ENCODE data around the gene GNLY. TPM values are rescaled to one million over a fixed set of nuclear protein-coding genes. Genes with fewer than 3 reads are reported as not detected.

The GNLY gene
- total and polyA plus RNA-seq, 2 donors (not counting 3 experiments of a cell fraction or from before 2014, with no cell fraction given) = not detected

DNA sequence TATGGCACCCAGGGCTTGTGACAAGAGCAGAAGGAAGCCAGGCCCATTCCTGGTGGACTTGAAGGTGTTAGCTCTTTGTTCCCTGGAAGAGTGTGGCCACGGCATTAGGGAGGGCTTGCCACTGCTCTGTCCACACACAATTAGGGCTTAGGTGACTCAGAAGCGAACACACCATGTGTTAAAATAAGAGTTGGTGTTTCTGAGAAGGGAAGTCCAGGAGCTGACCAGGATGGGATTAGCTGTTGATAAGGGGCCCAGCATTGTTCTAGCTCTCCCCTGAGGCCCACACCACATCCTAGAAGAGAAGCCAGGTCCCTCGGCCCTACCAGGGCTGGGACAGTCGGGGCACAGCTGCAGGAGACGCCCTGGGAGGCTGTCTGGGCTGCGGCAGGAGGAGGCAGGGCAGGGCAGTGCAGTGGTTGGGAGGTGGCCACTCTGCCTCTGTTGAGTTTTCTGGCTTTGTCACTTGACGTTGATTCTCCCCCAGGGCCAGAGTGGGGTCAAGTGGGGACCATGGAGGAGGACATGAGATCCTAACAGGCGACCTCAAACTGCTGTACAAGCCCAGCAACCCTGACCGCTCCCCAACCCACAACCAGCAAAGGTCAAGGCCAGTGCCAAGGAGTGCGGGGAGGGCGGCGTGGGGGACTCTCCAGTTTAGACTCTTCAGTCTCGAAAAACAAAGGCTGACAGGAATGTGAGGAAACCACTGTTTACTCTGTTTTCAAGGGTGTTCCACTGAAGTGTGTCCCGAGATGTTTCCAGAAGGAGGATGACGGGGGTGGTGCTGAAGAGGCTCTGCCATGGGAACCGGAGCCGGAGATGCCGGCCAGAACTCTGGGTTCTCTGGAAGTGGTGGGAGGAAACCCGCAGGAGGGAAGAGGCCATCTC lies 16.8 kb downstream of the GNLY start:
- CTCF ChIA-PET = interaction anchor here (0.7 to 8.8 kb wide), 8 partner anchors 12 to 319 kb away, joined by 3 to 103 read pairs (median 6); no protein-coding TSS in a partner anchor
- dilution Hi-C loops (cut with MboI; ENCODE audit: extremely low pct_ligation_motif_present, low sequenced_read_pairs) = loop anchor here (25.0 kb wide), 1 partner anchor 101 kb away; no protein-coding TSS in a partner anchor

DNA sequence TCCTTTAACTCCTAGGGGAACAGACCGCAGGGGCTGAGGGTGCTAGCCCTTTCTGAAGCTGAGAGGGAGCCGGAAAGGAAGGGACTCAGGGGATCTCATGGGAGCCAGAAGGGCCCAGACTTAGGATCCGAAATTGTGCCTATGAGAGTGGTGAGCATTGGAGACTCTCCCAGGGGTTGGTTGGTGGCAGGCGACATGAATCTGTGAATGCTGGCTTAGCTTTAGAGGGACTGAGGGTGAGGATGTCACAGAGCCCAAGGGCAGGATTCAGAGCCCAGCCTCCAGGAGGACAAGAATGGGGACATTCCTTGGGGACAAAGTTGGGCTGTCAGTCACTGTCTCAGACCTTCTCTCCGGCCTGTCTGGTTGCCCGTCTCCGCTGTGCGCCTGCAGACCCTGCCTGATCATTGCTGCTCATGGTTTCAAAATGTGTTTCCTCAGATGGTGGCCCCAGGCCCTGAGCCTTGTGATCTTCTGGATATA lies 17.5 kb downstream of the GNLY start:
- dilution Hi-C loops (cut with MboI; ENCODE audit: extremely low pct_ligation_motif_present, low sequenced_read_pairs) = loop anchor here (25.0 kb wide), 1 partner anchor 101 kb away; no protein-coding TSS in a partner anchor
- no peak overlapping the region for H2AFZ ChIP-seq (ENCODE audit: low read depth, low read length)
- no peaks in the 10 kb centered on the region for H4K20me1 ChIP-seq (replicated peaks; ENCODE audit: control insufficient read depth, extremely low read depth, insufficient read depth, low read length)
- H3K79me2 ChIP-seq (ENCODE audit: control insufficient read depth, insufficient read depth, low read length) = no peaks in the 10 kb centered on the region
- CTCF ChIA-PET = interaction anchor here (1.6 to 1.9 kb wide), 2 partner anchors 33 to 63 kb away, joined by 7 read pairs; no protein-coding TSS in a partner anchor
- DNase-seq (ENCODE audit: low read depth, low spot score) (no peak), FAIRE-seq (no peak)
- BruUV-seq (replicated peaks) = no TSS peak
- H3K27me3 ChIP-seq (ENCODE audit: control insufficient read depth in 2 of 2, insufficient read depth in 2 of 2, low read length in 2 of 2) = peaks cover 0 to 2% of the 10 kb centered on the region in 2 experiments
- POLR2A ChIA-PET = no interaction called here
- H3K4me3 ChIP-seq (replicated peaks in 1 of 3; ENCODE audit: insufficient read depth in 1 of 3, low read depth in 1 of 3, low read length in 3 of 3) = no peak overlapping the region
- no peaks in the 10 kb centered on the region for H3K36me3 ChIP-seq (ENCODE audit: control insufficient read depth in 2 of 2, extremely low read depth in 1 of 2, insufficient read depth in 2 of 2, low read length in 2 of 2)
- TF ChIP-seq FOS (IDR thresholded peaks at IDR 0.05; ENCODE audit: borderline replicate concordance, insufficient read depth, low read length) (no peak), GATA2 (IDR thresholded peaks at IDR 0.05; ENCODE audit: insufficient read depth, insufficient read length, low read depth, low read length) (no peak), MYC (IDR thresholded peaks at IDR 0.05; ENCODE audit: low read depth, low read length) (no peak), EZH2 (IDR thresholded peaks at IDR 0.05; ENCODE audit: borderline replicate concordance, low read depth, low read length, severe bottlenecking) (no peak), POLR2AphosphoS5 (IDR thresholded peaks at IDR 0.05; ENCODE audit: insufficient read depth, low read depth, low read length) (no peak), JUN (IDR thresholded peaks at IDR 0.05; ENCODE audit: borderline replicate concordance, insufficient read depth, insufficient read length, low read depth) (no peak), POLR2A (IDR thresholded peaks at IDR 0.05; ENCODE audit: low read depth, low read length) (no peak)
- TF ChIP-seq, protein P1, sequence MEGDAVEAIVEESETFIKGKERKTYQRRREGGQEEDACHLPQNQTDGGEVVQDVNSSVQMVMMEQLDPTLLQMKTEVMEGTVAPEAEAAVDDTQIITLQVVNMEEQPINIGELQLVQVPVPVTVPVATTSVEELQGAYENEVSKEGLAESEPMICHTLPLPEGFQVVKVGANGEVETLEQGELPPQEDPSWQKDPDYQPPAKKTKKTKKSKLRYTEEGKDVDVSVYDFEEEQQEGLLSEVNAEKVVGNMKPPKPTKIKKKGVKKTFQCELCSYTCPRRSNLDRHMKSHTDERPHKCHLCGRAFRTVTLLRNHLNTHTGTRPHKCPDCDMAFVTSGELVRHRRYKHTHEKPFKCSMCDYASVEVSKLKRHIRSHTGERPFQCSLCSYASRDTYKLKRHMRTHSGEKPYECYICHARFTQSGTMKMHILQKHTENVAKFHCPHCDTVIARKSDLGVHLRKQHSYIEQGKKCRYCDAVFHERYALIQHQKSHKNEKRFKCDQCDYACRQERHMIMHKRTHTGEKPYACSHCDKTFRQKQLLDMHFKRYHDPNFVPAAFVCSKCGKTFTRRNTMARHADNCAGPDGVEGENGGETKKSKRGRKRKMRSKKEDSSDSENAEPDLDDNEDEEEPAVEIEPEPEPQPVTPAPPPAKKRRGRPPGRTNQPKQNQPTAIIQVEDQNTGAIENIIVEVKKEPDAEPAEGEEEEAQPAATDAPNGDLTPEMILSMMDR (IDR thresholded peaks at IDR 0.05; ENCODE audit: extremely low read depth in 1 of 2, insufficient read depth in 1 of 2, low read depth in 1 of 2, low read length in 2 of 2) = no peak
- TF ChIP-seq, protein P2, sequence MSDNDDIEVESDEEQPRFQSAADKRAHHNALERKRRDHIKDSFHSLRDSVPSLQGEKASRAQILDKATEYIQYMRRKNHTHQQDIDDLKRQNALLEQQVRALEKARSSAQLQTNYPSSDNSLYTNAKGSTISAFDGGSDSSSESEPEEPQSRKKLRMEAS (IDR thresholded peaks at IDR 0.05; ENCODE audit: insufficient read depth, insufficient read length) = no peak
- no peak overlapping the region for H3K9ac ChIP-seq (replicated peaks; ENCODE audit: extremely low read depth, insufficient read depth, low read length)
- intact Hi-C loops (cut with micrococcal nuclease) = no loop called here
- H3K4me1 ChIP-seq (ENCODE audit: control insufficient read depth, extremely low read depth, insufficient read depth, low read length) = peaks cover 9% of the 10 kb centered on the region
- no peaks in the 10 kb centered on the region for H3K9me3 ChIP-seq (replicated peaks; ENCODE audit: control insufficient read depth, insufficient read depth, low read length)
- H3K9me1 ChIP-seq (replicated peaks; ENCODE audit: control insufficient read depth, extremely low read depth, insufficient read depth, low read length) = no peaks in the 10 kb centered on the region
- no peak overlapping the region for H3K4me2 ChIP-seq (ENCODE audit: insufficient read depth, low read length)
- H3K27ac ChIP-seq (ENCODE audit: insufficient read depth, low read depth, low read length) = no peak overlapping the region

More for the DNA sequence above, 16.8 kb downstream of the GNLY start:
- H3K9ac ChIP-seq (replicated peaks; ENCODE audit: extremely low read depth, insufficient read depth, low read length) = no peak overlapping the region
- no peak for TF ChIP-seq FOS (IDR thresholded peaks at IDR 0.05; ENCODE audit: borderline replicate concordance, insufficient read depth, low read length)
- TF ChIP-seq POLR2AphosphoS5 (IDR thresholded peaks at IDR 0.05; ENCODE audit: insufficient read depth, low read depth, low read length) = peak; percentile 21
- peak; percentile 8 for TF ChIP-seq JUN (IDR thresholded peaks at IDR 0.05; ENCODE audit: borderline replicate concordance, insufficient read depth, insufficient read length, low read depth)
- TF ChIP-seq, protein P2 (IDR thresholded peaks at IDR 0.05; ENCODE audit: insufficient read depth, insufficient read length) = no peak
- H3K4me3 ChIP-seq (replicated peaks in 1 of 3; ENCODE audit: insufficient read depth in 1 of 3, low read depth in 1 of 3, low read length in 3 of 3) = no peak overlapping the region
- no TSS peak for BruUV-seq (replicated peaks)
- H3K36me3 ChIP-seq (ENCODE audit: control insufficient read depth in 2 of 2, extremely low read depth in 1 of 2, insufficient read depth in 2 of 2, low read length in 2 of 2) = no peaks in the 10 kb centered on the region
- H4K20me1 ChIP-seq (replicated peaks; ENCODE audit: control insufficient read depth, extremely low read depth, insufficient read depth, low read length) = no peaks in the 10 kb centered on the region
- H3K79me2 ChIP-seq (ENCODE audit: control insufficient read depth, insufficient read depth, low read length) = no peaks in the 10 kb centered on the region
- intact Hi-C loops (cut with micrococcal nuclease) = no loop called here
- no peaks in the 10 kb centered on the region for H3K9me3 ChIP-seq (replicated peaks; ENCODE audit: control insufficient read depth, insufficient read depth, low read length)
- H3K4me2 ChIP-seq (ENCODE audit: insufficient read depth, low read length) = no peak overlapping the region
- H3K4me1 ChIP-seq (ENCODE audit: control insufficient read depth, extremely low read depth, insufficient read depth, low read length) = peaks cover 9% of the 10 kb centered on the region
- H2AFZ ChIP-seq (ENCODE audit: low read depth, low read length) = peak overlapping the region; percentile 64
- H3K27ac ChIP-seq (ENCODE audit: insufficient read depth, low read depth, low read length) = no peak overlapping the region
- FAIRE-seq (peak; percentile 56), DNase-seq (ENCODE audit: low read depth, low spot score) (peak; percentile 66)
- no peaks in the 10 kb centered on the region for H3K9me1 ChIP-seq (replicated peaks; ENCODE audit: control insufficient read depth, extremely low read depth, insufficient read depth, low read length)
- POLR2A ChIA-PET = no interaction called here
- H3K27me3 ChIP-seq (ENCODE audit: control insufficient read depth in 2 of 2, insufficient read depth in 2 of 2, low read length in 2 of 2) = no peaks in the 10 kb centered on the region

Measured in endothelial cell of umbilical vein (primary cell).